CD4-positive, alpha-beta T cell treated with Interleukin-21 for 1 hour (primary cell): Measurements from ENCODE around the gene NTMT2.
"Not testable (repeated sequence)": the region's sequence is repeated elsewhere in the genome, so short reads cannot be mapped to it uniquely, and the experiment has no call there.

Source experiments
- DNase-seq: peaks from one replicate; pipeline ENCODE4 v3.0.0-alpha.2; 2020

Gene NTMT2

DNA sequence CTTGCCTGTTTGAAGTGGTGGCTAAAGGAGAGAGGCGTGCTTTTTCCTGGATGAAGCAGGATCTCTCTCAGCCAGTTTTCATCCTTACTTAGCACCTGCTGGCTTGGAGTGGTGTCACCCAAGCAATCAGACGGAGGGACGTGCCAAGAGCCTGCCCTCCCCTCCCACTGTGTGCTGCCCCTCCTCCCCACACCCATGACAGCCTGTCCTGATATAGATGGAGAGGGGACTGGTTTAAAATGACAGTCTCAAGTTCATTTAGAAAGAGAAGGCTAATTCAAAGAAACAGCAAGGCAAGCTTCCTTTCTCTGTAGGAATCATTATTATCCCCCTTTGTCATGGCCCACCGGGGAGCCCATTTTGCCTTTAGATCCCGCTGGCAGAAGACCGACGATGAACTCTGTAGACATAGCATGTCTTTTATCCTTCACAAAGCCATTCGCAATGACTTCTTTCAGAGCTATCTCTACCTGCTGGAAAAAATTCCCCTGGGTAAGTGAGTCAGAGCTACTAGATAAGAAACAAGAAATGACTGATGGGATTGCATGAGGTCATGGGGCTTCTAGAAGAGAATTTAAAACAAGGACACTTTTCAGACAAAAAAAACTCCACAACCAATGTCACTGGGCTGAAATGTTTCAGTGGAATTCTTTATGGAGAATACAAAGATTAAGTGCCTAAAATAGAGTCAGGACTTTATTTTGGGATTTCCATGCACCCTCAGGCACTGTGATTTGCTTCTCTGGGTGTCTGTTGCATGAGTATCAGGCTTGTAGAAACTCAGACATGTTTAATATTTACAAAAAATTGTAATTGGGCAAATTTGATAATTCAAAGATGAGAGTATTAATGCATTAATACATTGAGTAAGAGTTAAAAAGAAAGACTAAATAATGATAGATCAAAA lies at the start of gene NTMT2:
TSS of gene NTMT2 (plus strand) at position 190 of the 907 bp plus-strand sequence. CDS start at position 339, 149 bp downstream.
- no peak for DNase-seq

- DNase-seq, result no peak
These were observed 49.6 kb upstream of the NTMT2 start for GRCh38 chr1:170095976-170096748.

- no peak for DNase-seq
These were observed 48.9 kb upstream of the NTMT2 start for GRCh38 chr1:170096806-170097340.

GRCh38 chr1:170097449-170097948 lies 48.3 kb upstream of the NTMT2 start:
- no peak for DNase-seq

- not testable (repeated sequence) for DNase-seq
These were observed 32.6 kb upstream of the NTMT2 start for GRCh38 chr1:170113140-170113539.

DNA sequence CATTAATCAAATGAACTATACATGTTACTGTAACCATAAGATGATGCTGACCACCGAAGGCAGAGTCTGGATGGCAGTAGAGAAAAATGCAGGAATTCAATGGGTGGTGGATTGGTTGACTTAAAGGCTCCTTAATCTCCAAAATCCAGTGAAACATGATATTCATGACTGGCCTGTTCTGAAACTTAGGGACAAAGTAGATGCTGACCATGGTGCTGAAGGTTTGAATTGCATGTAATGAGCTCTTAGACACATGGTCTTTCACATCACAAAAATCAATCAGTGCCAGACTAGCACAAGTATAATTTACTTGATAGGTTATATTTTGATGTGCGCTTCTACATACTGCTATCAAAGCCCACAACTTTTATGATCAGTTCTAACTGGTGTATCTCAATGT lies 30.9 kb upstream of the NTMT2 start:
- DNase-seq, result no peak

DNA sequence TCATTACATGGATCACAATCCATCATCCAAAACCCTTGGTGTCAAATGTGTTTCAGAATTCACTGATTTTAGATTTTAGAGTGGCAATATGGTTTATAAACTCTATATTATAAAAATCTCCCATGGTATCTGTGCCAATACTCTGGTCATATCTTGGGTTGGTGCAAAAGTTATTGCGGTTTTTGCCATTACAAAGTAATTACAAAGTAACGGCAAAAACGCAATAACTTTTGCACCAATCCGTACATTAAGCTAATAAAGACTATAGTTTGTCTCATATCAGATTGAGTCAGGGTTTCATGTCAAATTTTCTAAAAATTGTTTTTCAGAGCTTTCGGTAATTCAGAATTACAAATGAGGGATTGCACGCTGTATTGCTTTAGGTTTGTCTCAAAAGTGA lies 23.4 kb upstream of the NTMT2 start:
- DNase-seq, result no peak

- no peak for DNase-seq
These were observed 20.5 kb upstream of the NTMT2 start for GRCh38 chr1:170125269-170125668.

GRCh38 chr1:170126696-170127095 lies 19.1 kb upstream of the NTMT2 start:
- DNase-seq, result no peak

DNA sequence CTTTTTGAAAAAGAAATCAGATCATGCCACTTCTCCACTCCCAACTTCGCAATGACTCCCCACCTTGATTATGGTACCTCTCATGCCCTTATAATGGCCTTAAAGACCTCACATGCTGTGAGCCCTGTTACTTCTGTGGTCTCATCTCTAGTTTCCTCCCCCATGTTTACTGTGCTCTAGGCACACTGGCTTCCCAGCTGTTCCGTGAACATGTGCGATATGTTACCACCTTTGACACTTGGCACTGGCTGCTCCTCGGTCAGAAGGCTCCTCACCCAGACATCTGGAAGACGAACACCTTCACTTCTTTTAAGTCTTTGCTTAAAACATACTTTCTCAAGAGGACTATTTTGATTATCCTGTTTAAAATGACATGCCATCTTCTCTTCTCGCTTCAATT lies 14.3 kb upstream of the NTMT2 start:
- DNase-seq, result no peak

- no peak for DNase-seq
These were observed 13.8 kb upstream of the NTMT2 start for GRCh38 chr1:170131984-170132383.

GRCh38 chr1:170133766-170134495 lies 11.8 kb upstream of the NTMT2 start:
- no peak for DNase-seq

- DNase-seq, result no peak
These were observed 11.2 kb upstream of the NTMT2 start for GRCh38 chr1:170134521-170134920.

- no peak for DNase-seq
These were observed 5.4 kb upstream of the NTMT2 start for GRCh38 chr1:170140371-170140770.

DNA sequence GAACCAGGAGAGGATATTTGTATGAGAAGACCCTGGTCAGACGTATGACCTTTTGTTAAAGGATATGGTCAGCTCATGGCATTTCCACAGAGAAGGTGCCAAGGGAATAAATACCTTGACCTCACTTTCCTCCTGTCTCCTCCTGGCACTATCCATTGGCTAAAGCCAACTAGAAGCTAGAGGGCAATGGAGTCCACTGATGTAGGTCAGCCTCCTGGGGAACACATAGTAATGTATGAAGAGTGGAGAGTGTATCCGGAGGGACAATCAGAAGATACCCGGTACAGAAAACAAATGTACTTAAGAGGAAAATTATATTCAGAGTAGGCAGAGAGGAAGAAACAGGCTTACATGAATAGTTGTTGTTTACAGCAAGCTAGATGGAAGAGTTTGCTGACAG lies 698 bp upstream of the NTMT2 start:
- no peak for DNase-seq

GRCh38 chr1:170146720-170147263 lies 1.0 kb downstream of the NTMT2 start:
- no peak for DNase-seq

GRCh38 chr1:170149241-170149640 lies 3.5 kb downstream of the NTMT2 start:
- no peak for DNase-seq

DNA sequence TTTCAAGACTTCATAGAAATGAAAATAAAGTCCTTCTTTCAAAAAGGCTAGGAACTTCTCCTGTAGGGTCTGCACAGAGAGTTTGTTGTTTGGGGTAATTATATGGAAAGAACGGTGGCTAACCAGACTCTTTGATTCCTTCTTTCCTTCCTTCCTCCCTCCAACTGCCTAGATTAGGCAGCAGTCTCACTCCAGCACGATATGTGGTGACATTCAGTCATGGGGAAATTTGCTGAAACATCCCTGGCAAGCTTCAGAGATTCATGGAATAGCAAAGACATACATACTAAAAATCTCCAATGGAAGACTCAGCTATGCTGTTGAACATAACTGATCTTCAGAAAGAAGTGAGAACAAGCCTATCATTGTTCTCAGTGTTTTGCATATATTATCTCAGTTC lies 4.3 kb downstream of the NTMT2 start:
- DNase-seq, result no peak

- no peak for DNase-seq
These were observed 5.2 kb downstream of the NTMT2 start for GRCh38 chr1:170150921-170151320.

- no peak for DNase-seq
These were observed 7.7 kb downstream of the NTMT2 start for GRCh38 chr1:170153417-170153816.

DNA sequence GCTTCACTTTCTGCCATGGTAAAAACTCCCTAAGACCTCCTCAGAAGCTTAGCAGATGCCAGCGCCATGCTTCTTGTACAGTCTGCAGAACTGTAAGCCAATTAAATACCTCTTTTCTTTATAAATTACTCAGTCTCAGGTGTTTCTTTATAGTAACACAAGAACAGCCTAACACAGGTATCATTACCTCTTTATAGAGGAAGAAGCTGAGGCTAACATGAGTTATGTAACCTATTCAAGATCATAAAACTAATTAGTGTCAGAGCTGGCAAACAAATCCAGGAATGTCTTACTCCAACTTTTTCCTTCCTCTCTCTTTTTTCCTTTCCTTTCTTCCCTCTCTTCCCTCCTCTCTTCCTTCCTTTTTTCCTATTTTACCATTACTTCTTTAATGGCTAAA lies 9.3 kb downstream of the NTMT2 start:
- no peak for DNase-seq

- DNase-seq, result no peak
These were observed 10.8 kb downstream of the NTMT2 start for GRCh38 chr1:170156594-170156993.

- no peak for DNase-seq
These were observed 12.1 kb downstream of the NTMT2 start for GRCh38 chr1:170157820-170158219.
